Fibroblast of lung (primary cell): ENCODE data around the gene ENPEP. TPM values are rescaled to one million over a fixed set of nuclear protein-coding genes. Genes with fewer than 3 reads are reported as not detected.

ENCODE experiments used
- DNase-seq, 2 donors: peaks; one replicate each; pipeline versions ENCODE4 v3.0.0 to v3.0.0-alpha.2; 2010; ENCODE audit warnings: low read depth in 2 of 2
- H2AFZ ChIP-seq: 2 replicates; pipeline ENCODE4 v1.5.1; 2012; ENCODE audit warnings: low read length, control low read depth, inconsistent platforms
- H3K27ac ChIP-seq: 2 replicates; pipeline ENCODE4 v1.5.1; 2011; ENCODE audit warnings: low read length, control low read depth; ENCODE audit not compliant: insufficient read depth
- H3K27me3 ChIP-seq: 2 replicates; pipeline ENCODE4 v1.5.1; 2011; ENCODE audit warnings: mild to moderate bottlenecking, low read length; ENCODE audit not compliant: control insufficient read depth, insufficient read depth
- H3K36me3 ChIP-seq: 2 replicates; pipeline ENCODE4 v1.5.1; 2011; ENCODE audit warnings: low read length; ENCODE audit not compliant: control insufficient read depth, insufficient read depth
- H3K4me1 ChIP-seq: 2 replicates; pipeline ENCODE4 v1.5.1; 2011; ENCODE audit warnings: low read length; ENCODE audit not compliant: control insufficient read depth, insufficient read depth; ENCODE audit errors: extremely low read depth
- H3K4me2 ChIP-seq: 2 replicates; pipeline ENCODE4 v1.5.1; 2011; ENCODE audit warnings: low read length, control low read depth; ENCODE audit not compliant: insufficient read depth; ENCODE audit errors: extremely low read depth
- H3K4me3 ChIP-seq, 4 experiments: fragments of 200-600 bp in 1 of 4; sonication (generic) in 1 of 4; replicated peaks in 1 of 4; 2 replicates each; pipeline ENCODE4 v1.5.1; 2011 to 2016; ENCODE audit warnings: low read length in 4 of 4, low read depth in 3 of 4, mild to moderate bottlenecking in 3 of 4, control low read depth in 2 of 4, inconsistent platforms in 1 of 4, mixed read lengths in 1 of 4; ENCODE audit not compliant: insufficient read depth in 1 of 4; ENCODE audit errors: control extremely low read depth in 1 of 4
- H3K79me2 ChIP-seq: 2 replicates; pipeline ENCODE4 v1.5.1; 2012; ENCODE audit warnings: mild to moderate bottlenecking, low read length, inconsistent platforms; ENCODE audit not compliant: control insufficient read depth, insufficient read depth
- H3K9ac ChIP-seq: 2 replicates; pipeline ENCODE4 v1.5.1; 2011; ENCODE audit warnings: mild to moderate bottlenecking, low read length, control low read depth; ENCODE audit not compliant: insufficient read depth
- H3K9me3 ChIP-seq: 2 replicates; pipeline ENCODE4 v1.5.1; 2012; ENCODE audit warnings: low read depth, low read length; ENCODE audit not compliant: control insufficient read depth, insufficient read depth
- H4K20me1 ChIP-seq: 2 replicates; pipeline ENCODE4 v1.5.1; 2011; ENCODE audit warnings: low read length; ENCODE audit not compliant: control insufficient read depth, insufficient read depth; ENCODE audit errors: extremely low read depth
- CTCF ChIP-seq, 2 donors: IDR thresholded peaks in 1 of 2; conservative IDR thresholded peaks in 1 of 2; 1 replicate in 1 of 2; 2 replicates in 1 of 2; pipeline ENCODE4 v1.5.1; 2011 to 2012; ENCODE audit warnings: low read length in 2 of 2, control low read depth in 1 of 2, inconsistent platforms in 1 of 2, low read depth in 1 of 2, mild to moderate bottlenecking in 1 of 2
- EZH2 ChIP-seq: IDR thresholded peaks from 2 replicates; pipeline ENCODE4 v1.5.1; 2012; ENCODE audit warnings: low read length, control low read depth, mild to moderate bottlenecking; ENCODE audit errors: missing control alignments
- polyA plus RNA-seq, 2 donors: library from polyadenylated mRNA; depleted of rRNA in 1 of 2; stranded (reverse) in 1 of 2; unstranded in 1 of 2; fragments of >200 nt; gene quantifications; 2 replicates each; pipeline ENCODE4 v1.2.1, GENCODE V29; 2011 to 2012; ENCODE audit warnings: missing spikeins in 1 of 2
- total RNA-seq: library from RNA; depleted of rRNA; stranded (reverse); fragments of >200 nt; gene quantifications from 2 replicates; pipeline ENCODE4 v1.2.1, GENCODE V29; 2014

Gene ENPEP
- total and polyA plus RNA-seq, 2 donors (not counting 1 experiment from before 2014, with no cell fraction given) = 0.28 TPM; not detected in 1

DNA sequence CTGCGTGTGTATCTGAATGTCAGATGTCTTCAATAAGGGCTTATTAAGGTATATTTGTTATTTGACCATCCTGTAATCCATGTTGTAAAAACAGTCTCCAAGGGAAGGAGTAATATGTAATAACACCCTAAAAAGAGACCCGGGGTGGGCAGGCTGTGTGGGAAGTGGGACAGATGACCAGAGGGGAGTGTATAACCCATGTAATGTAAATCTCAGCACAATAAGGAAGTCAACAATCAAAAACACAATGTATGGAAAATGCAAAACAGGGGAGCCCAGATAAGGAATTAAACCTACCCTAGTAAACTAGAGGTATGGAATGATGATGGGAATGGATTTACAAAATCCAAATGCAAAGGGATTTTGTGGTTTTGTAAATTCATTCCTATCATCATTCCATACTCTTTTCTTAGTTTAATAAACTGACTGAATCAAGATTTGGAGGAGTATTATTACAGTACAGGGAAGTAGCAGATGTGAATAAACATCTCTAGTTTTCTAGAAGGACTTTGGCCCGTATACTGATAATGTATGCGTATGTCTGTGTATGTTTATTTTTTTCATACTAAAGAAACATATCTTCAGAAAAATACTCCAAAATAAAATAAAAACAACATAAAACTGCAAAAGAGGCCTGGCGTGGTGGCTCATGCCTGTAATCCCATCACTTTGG is 15.7 kb upstream of the ENPEP start:
- no peak for TF ChIP-seq EZH2
- TF ChIP-seq CTCF (conservative IDR thresholded peaks at IDR 0.05 in 1 of 2, IDR thresholded peaks at IDR 0.05 in 1 of 2; ENCODE audit: low read depth in 1 of 2, low read length in 2 of 2) = no peak
- DNase-seq = no peak
- Histone ChIP-seq H2AFZ (no peak overlapping the region), H3K4me2 (no peak overlapping the region), H3K4me1 (no peaks in the 10 kb centered on the region), H3K9ac (no peak overlapping the region), H4K20me1 (no peaks in the 10 kb centered on the region), H3K9me3 (no peaks in the 10 kb centered on the region), H3K36me3 (no peaks in the 10 kb centered on the region), H3K79me2 (no peaks in the 10 kb centered on the region), H3K27me3 (no peaks in the 10 kb centered on the region), H3K27ac (no peak overlapping the region), H3K4me3 (no peak overlapping the region)

- no peak overlapping the region for H3K4me2 ChIP-seq
- H3K9me3 ChIP-seq = no peaks in the 10 kb centered on the region
- DNase-seq = no peak
- H3K36me3 ChIP-seq = no peaks in the 10 kb centered on the region
- H3K9ac ChIP-seq = no peak overlapping the region
- no peak overlapping the region for H3K27ac ChIP-seq
- no peak overlapping the region for H2AFZ ChIP-seq
- no peak overlapping the region for H3K4me3 ChIP-seq
- H3K4me1 ChIP-seq = no peaks in the 10 kb centered on the region
- no peak for TF ChIP-seq CTCF (conservative IDR thresholded peaks at IDR 0.05 in 1 of 2, IDR thresholded peaks at IDR 0.05 in 1 of 2; ENCODE audit: low read depth in 1 of 2, low read length in 2 of 2)
- TF ChIP-seq EZH2 = no peak
- H3K79me2 ChIP-seq = no peaks in the 10 kb centered on the region
- H3K27me3 ChIP-seq = no peaks in the 10 kb centered on the region
- H4K20me1 ChIP-seq = no peaks in the 10 kb centered on the region
Measured at GRCh38 chr4:110467400-110467799, 8.6 kb upstream of the ENPEP start.

DNA sequence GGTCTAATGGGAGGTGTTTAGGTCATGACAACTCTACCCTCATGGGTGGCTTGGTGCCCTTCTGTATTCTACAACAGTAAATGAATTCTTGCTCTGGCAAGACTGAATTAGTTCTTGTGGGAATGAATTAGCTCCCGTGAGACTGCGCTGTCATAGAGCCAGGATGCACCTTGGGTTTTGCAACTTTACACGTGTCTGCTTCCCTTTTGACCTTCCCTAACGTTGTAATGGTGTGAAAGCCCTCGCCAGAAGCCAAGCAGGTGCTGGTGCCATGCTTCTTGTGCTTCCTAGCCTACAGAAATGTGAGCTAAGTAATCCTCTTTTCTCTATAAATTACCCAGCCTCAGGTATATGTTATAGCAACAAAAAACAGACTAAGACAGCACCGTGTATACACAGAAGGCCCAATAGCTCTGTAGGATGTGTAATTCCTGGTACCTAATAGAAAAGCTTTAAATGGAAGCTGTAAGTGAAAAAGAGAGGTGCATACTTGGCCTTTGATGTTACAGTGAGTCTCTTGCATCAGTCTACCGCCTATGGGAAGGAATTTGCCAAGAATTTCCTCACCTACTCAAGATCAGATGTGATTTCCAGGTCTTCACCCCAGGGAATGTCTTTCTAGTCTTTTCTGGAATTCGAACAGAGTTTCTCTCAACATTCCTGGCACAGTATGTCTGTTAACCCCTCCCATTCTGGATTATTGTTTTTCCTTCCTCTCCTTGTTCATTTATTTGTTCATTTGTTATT is 3.2 kb upstream of the ENPEP start:
- H3K27ac ChIP-seq = no peak overlapping the region
- peak in 1 of 2 donors; percentile 16 for DNase-seq
- no peaks in the 10 kb centered on the region for H4K20me1 ChIP-seq
- no peak overlapping the region for H2AFZ ChIP-seq
- H3K4me3 ChIP-seq = no peak overlapping the region
- H3K9ac ChIP-seq = no peak overlapping the region
- no peak for TF ChIP-seq EZH2
- no peak for TF ChIP-seq CTCF (conservative IDR thresholded peaks at IDR 0.05 in 1 of 2, IDR thresholded peaks at IDR 0.05 in 1 of 2; ENCODE audit: low read depth in 1 of 2, low read length in 2 of 2)
- H3K4me1 ChIP-seq = no peaks in the 10 kb centered on the region
- no peaks in the 10 kb centered on the region for H3K79me2 ChIP-seq
- H3K9me3 ChIP-seq = no peaks in the 10 kb centered on the region
- H3K36me3 ChIP-seq = no peaks in the 10 kb centered on the region
- no peaks in the 10 kb centered on the region for H3K27me3 ChIP-seq
- no peak overlapping the region for H3K4me2 ChIP-seq
